SK-N-SH treated with all-trans-retinoic acid at 6 μM for 48 hours (cell line): ENCODE measurements around the gene PSPN.

Source experiments
- PATZ1 ChIP-seq: fragments of 250-450 bp; sonication (Bioruptor Pico); IDR thresholded peaks from 2 replicates; pipeline ENCODE4 v1.8.0; 2020; ENCODE audit warnings: mild to moderate bottlenecking, moderate library complexity, borderline replicate concordance
- RARB ChIP-seq: fragments of 250-450 bp; sonication (Bioruptor Pico); IDR thresholded peaks from 2 replicates; pipeline ENCODE4 v1.8.0; 2021; ENCODE audit warnings: mild to moderate bottlenecking, moderate library complexity
- SNAI2 ChIP-seq: fragments of 250-450 bp; sonication (Bioruptor Pico); IDR thresholded peaks from 2 replicates; pipeline ENCODE4 v1.5.0; 2020; ENCODE audit warnings: mild to moderate bottlenecking, moderate library complexity
- TOX ChIP-seq: fragments of 250-450 bp; sonication (Bioruptor Pico); IDR thresholded peaks from 2 replicates; pipeline ENCODE4 v1.8.0; 2021; ENCODE audit warnings: mild to moderate bottlenecking, moderate library complexity, borderline replicate concordance
- ZC3H10 ChIP-seq: fragments of 250-450 bp; sonication (Bioruptor Pico); IDR thresholded peaks from 2 replicates; pipeline ENCODE4 v1.5.1; 2021; ENCODE audit warnings: mild to moderate bottlenecking, moderate library complexity
- ZFP3 ChIP-seq: fragments of 250-450 bp; sonication (Bioruptor Pico); IDR thresholded peaks from 2 replicates; pipeline ENCODE4 v1.5.0; 2020; ENCODE audit warnings: mild to moderate bottlenecking, moderate library complexity
- ZFP30 ChIP-seq: fragments of 450-650 bp; formaldehyde crosslinking; IDR thresholded peaks from 2 replicates; pipeline ENCODE4 v1.5.0; 2022; ENCODE audit warnings: mild to moderate bottlenecking, moderate library complexity
- ZNF565 ChIP-seq: fragments of 450-650 bp; formaldehyde crosslinking; conservative IDR thresholded peaks from 2 replicates; pipeline ENCODE4 v1.5.0; 2020; ENCODE audit warnings: low read depth, mild to moderate bottlenecking, moderate library complexity
- ZNF8 ChIP-seq: fragments of 450-650 bp; formaldehyde crosslinking; IDR thresholded peaks from 2 replicates; pipeline ENCODE4 v1.5.0; 2020; ENCODE audit warnings: mild to moderate bottlenecking, moderate library complexity
- TF ChIP-seq, protein P1 (sequence below): fragments of 250-450 bp; sonication (Bioruptor Pico); IDR thresholded peaks from 2 replicates; pipeline ENCODE4 v1.8.0; 2021; ENCODE audit warnings: low read depth, mild to moderate bottlenecking, moderate library complexity, borderline replicate concordance

- no peak for TF ChIP-seq RARB
- TF ChIP-seq ZFP30 = no peak
- TF ChIP-seq, protein P1, sequence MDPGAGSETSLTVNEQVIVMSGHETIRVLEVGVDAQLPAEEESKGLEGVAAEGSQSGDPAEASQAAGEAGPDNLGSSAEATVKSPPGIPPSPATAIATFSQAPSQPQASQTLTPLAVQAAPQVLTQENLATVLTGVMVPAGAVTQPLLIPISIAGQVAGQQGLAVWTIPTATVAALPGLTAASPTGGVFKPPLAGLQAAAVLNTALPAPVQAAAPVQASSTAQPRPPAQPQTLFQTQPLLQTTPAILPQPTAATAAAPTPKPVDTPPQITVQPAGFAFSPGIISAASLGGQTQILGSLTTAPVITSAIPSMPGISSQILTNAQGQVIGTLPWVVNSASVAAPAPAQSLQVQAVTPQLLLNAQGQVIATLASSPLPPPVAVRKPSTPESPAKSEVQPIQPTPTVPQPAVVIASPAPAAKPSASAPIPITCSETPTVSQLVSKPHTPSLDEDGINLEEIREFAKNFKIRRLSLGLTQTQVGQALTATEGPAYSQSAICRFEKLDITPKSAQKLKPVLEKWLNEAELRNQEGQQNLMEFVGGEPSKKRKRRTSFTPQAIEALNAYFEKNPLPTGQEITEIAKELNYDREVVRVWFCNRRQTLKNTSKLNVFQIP = no peak
- no peak for TF ChIP-seq TOX (CRISPR knock-in tag)
- TF ChIP-seq PATZ1 (CRISPR knock-in tag) = no peak
- TF ChIP-seq ZNF8 (CRISPR knock-in tag) = no peak
- no peak for TF ChIP-seq ZC3H10 (CRISPR knock-in tag)
- peak; percentile 100 for TF ChIP-seq ZFP3 (CRISPR knock-in tag)
- TF ChIP-seq ZNF565 = no peak
- TF ChIP-seq SNAI2 (CRISPR knock-in tag) = no peak
Observed at GRCh38 chr19:6393983-6394412, 18.3 kb upstream of the PSPN start.
